HepG2 (cell line): ENCODE measurements around the gene FMC1. TPM values are rescaled to one million over a fixed set of nuclear protein-coding genes. Genes with fewer than 3 reads are reported as not detected.

Source experiments
- GATAD1 ChIP-seq: IDR thresholded peaks from 2 replicates; pipeline ENCODE4 v1.6.1; 2016; ENCODE audit warnings: missing genetic modification reagents, missing compliant biosample characterization
- MAZ ChIP-seq, 2 experiments: sonication (generic) in 1 of 2; formaldehyde crosslinking in 1 of 2; IDR thresholded peaks; 2 replicates each; pipeline versions ENCODE4 v1.5.0 to v1.6.1; 2012 to 2020; ENCODE audit warnings: low read depth in 2 of 2, mild to moderate bottlenecking in 2 of 2, borderline replicate concordance in 1 of 2, improper control_type of control experiment in 1 of 2, low read length in 1 of 2, missing genetic modification reagents in 1 of 2, moderate library complexity in 1 of 2
- SCMH1 ChIP-seq: sonication (generic); formaldehyde crosslinking; IDR thresholded peaks from 2 replicates; pipeline ENCODE4 v1.9.0; 2021; ENCODE audit warnings: missing genetic modification reagents, mild to moderate bottlenecking, borderline replicate concordance
- SIN3B ChIP-seq: fragments of 150-350 bp; IDR thresholded peaks from 2 replicates; pipeline ENCODE4 v1.6.1; 2014; ENCODE audit warnings: low read length
- SNAPC2 ChIP-seq: sonication (generic); formaldehyde crosslinking; IDR thresholded peaks from 2 replicates; pipeline ENCODE4 v1.8.1; 2022; ENCODE audit warnings: mild to moderate bottlenecking, missing genetic modification reagents
- ZBTB4 ChIP-seq: sonication (generic); formaldehyde crosslinking; IDR thresholded peaks from 2 replicates; pipeline ENCODE4 v1.4.0; 2020; ENCODE audit warnings: missing genetic modification reagents, mild to moderate bottlenecking, borderline replicate concordance
- ZBTB7B ChIP-seq: sonication (generic); formaldehyde crosslinking; IDR thresholded peaks from 2 replicates; pipeline ENCODE4 v1.4.0; 2020; ENCODE audit warnings: missing genetic modification reagents
- ZC3H4 ChIP-seq: sonication (generic); formaldehyde crosslinking; IDR thresholded peaks from 2 replicates; pipeline ENCODE4 v1.4.0; 2020; ENCODE audit warnings: missing genetic modification reagents, borderline replicate concordance
- ZEB1 ChIP-seq: IDR thresholded peaks from 2 replicates; pipeline ENCODE4 v1.6.1; 2012; ENCODE audit warnings: mild to moderate bottlenecking, low read depth, inconsistent platforms; ENCODE audit not compliant: insufficient replicate concordance
- ZNF230 ChIP-seq: sonication (generic); formaldehyde crosslinking; IDR thresholded peaks from 2 replicates; pipeline ENCODE4 v1.4.0; 2020; ENCODE audit warnings: mild to moderate bottlenecking, missing genetic modification reagents
- ZNF292 ChIP-seq: sonication (generic); formaldehyde crosslinking; IDR thresholded peaks from 2 replicates; pipeline ENCODE4 v1.8.1; 2022; ENCODE audit warnings: mild to moderate bottlenecking, low read depth, missing genetic modification reagents, borderline replicate concordance
- ZSCAN5A ChIP-seq: sonication (generic); formaldehyde crosslinking; IDR thresholded peaks from 2 replicates; pipeline ENCODE4 v1.8.0; 2022; ENCODE audit warnings: mild to moderate bottlenecking, missing genetic modification reagents, borderline replicate concordance
- polyA plus RNA-seq, 8 experiments: library from polyadenylated mRNA; depleted of rRNA in 3 of 8; stranded (reverse) in 7 of 8; unstranded in 1 of 8; fragments of >200 nt; fragmentation: Illumina TruSeq in 4 of 8; extraction: Trizol in 4 of 8; gene quantifications; 2 replicates each; pipeline versions ENCODE4 v1.2.1 to v1.2.3, GENCODE V29; 2011 to 2016; ENCODE audit warnings: low read depth in 4 of 8, missing spikeins in 1 of 8, mixed read lengths in 1 of 8; ENCODE audit not compliant: insufficient read depth in 1 of 8
- total RNA-seq, 5 experiments: library from RNA; depleted of rRNA; stranded (reverse); fragments of >200 nt; fragmentation: Illumina TruSeq; extraction: Trizol; gene quantifications; 2 replicates each; pipeline ENCODE4 v1.2.3, GENCODE V29; 2016; ENCODE audit warnings: low read depth in 1 of 5
- TF ChIP-seq, protein P1 (sequence below): sonication (generic); formaldehyde crosslinking; IDR thresholded peaks from 2 replicates; pipeline ENCODE4 v1.4.0; 2020; ENCODE audit warnings: missing genetic modification reagents, borderline replicate concordance
- TF ChIP-seq, protein P2 (sequence below): sonication (generic); formaldehyde crosslinking; IDR thresholded peaks from 2 replicates; pipeline ENCODE4 v1.8.0; 2022; ENCODE audit warnings: mild to moderate bottlenecking, missing genetic modification reagents; ENCODE audit not compliant: insufficient replicate concordance

Gene FMC1
- total and polyA plus RNA-seq, 2 of the 13 experiments (the other 11 are each of a cell fraction or from before 2014, with no cell fraction given): 39.2 to 50.7 TPM

DNA sequence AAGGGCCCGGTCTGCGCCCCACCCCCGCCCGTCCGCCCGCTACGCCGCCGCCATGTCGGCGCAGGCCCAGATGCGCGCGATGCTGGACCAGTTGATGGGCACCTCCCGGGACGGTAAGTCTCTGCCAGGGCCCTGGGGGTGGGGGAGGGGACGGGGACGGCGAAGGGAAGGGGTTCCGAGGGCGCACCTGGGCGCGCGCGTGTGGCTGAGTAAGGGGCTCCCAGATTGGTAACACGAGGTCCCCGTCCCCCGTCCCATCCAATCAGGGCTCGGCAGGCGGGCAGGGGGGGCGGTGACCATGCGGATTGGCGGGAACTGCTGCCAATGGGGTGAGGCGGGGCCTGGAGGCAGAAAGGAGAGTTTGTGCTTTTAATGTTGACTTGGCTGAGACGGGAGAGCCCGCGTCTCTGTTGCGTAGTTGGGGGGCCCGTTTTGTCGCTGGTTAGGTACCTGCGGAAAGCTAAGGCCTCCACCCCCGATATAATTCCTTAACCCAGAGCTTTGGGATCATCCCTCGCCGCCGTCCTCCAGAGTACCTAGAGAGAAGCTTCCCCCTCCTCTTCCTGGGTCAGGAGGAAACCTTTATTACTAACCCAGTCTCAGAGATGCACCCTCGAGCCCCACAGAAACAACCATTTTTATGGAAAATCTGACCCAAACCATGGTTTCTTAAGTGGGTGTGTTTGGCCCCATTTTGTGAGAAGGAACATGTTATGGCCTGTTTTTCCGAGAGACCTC, 19.2 kb downstream of the FMC1 start (continued):
- TF ChIP-seq, protein P1, sequence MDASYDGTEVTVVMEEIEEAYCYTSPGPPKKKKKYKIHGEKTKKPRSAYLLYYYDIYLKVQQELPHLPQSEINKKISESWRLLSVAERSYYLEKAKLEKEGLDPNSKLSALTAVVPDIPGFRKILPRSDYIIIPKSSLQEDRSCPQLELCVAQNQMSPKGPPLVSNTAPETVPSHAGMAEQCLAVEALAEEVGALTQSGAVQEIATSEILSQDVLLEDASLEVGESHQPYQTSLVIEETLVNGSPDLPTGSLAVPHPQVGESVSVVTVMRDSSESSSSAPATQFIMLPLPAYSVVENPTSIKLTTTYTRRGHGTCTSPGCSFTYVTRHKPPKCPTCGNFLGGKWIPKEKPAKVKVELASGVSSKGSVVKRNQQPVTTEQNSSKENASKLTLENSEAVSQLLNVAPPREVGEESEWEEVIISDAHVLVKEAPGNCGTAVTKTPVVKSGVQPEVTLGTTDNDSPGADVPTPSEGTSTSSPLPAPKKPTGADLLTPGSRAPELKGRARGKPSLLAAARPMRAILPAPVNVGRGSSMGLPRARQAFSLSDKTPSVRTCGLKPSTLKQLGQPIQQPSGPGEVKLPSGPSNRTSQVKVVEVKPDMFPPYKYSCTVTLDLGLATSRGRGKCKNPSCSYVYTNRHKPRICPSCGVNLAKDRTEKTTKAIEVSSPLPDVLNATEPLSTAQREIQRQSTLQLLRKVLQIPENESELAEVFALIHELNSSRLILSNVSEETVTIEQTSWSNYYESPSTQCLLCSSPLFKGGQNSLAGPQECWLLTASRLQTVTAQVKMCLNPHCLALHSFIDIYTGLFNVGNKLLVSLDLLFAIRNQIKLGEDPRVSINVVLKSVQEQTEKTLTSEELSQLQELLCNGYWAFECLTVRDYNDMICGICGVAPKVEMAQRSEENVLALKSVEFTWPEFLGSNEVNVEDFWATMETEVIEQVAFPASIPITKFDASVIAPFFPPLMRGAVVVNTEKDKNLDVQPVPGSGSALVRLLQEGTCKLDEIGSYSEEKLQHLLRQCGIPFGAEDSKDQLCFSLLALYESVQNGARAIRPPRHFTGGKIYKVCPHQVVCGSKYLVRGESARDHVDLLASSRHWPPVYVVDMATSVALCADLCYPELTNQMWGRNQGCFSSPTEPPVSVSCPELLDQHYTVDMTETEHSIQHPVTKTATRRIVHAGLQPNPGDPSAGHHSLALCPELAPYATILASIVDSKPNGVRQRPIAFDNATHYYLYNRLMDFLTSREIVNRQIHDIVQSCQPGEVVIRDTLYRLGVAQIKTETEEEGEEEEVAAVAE (CRISPR knock-in tag): peak; percentile 99
- TF ChIP-seq ZBTB4 (CRISPR knock-in tag): no peak
- TF ChIP-seq ZC3H4 (CRISPR knock-in tag): no peak
- TF ChIP-seq ZNF292 (CRISPR knock-in tag): no peak
- peak; percentile 30 for TF ChIP-seq ZEB1
- no peak for TF ChIP-seq ZSCAN5A (CRISPR knock-in tag)
- TF ChIP-seq, protein P2, sequence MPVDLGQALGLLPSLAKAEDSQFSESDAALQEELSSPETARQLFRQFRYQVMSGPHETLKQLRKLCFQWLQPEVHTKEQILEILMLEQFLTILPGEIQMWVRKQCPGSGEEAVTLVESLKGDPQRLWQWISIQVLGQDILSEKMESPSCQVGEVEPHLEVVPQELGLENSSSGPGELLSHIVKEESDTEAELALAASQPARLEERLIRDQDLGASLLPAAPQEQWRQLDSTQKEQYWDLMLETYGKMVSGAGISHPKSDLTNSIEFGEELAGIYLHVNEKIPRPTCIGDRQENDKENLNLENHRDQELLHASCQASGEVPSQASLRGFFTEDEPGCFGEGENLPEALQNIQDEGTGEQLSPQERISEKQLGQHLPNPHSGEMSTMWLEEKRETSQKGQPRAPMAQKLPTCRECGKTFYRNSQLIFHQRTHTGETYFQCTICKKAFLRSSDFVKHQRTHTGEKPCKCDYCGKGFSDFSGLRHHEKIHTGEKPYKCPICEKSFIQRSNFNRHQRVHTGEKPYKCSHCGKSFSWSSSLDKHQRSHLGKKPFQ (CRISPR knock-in tag): peak; percentile 82
- TF ChIP-seq MAZ (IDR thresholded peaks at IDR 0.05; ENCODE audit: borderline replicate concordance, low read depth, low read length): peak; percentile 47; the same call in 1 of the 2 replicates
- TF ChIP-seq MAZ (CRISPR knock-in tag; IDR thresholded peaks at IDR 0.05; ENCODE audit: low read depth): no peak
- no peak for TF ChIP-seq SNAPC2 (CRISPR knock-in tag)
- TF ChIP-seq SIN3B: 0 out of 2 replicates have a peak, but pooled peaks have one; percentile 37
- no peak for TF ChIP-seq SCMH1 (CRISPR knock-in tag)
- 0 out of 2 replicates have a peak, but pooled peaks have one; percentile 15 for TF ChIP-seq ZNF230 (CRISPR knock-in tag)
- peak; percentile 70 for TF ChIP-seq GATAD1
- TF ChIP-seq ZBTB7B (CRISPR knock-in tag): no peak
